Activated T-cell treated with anti-CD3 and anti-CD28 coated beads, Interleukin-2, amount 50 U/mL, for 4 hours (primary cell): ENCODE results near the gene CNPY1. TPM values are rescaled to one million over a fixed set of nuclear protein-coding genes. Genes with fewer than 3 reads are reported as not detected.
"Not testable (repeated sequence)": the region's sequence is repeated elsewhere in the genome, so short reads cannot be mapped to it uniquely, and the experiment has no call there.

Experiments
- ATAC-seq, 2 donors: fragments of 200-7000 bp; cut with Tn5 transposase; one replicate each; pipeline ENCODE4 v1.10.0; 2021
- DNase-seq: peaks from one replicate; pipeline ENCODE4 v3.0.0-alpha.2; 2020
- H3K27me3 Mint-ChIP-seq: one replicate; pipeline ENCODE4 v1.8.0; 2021; ENCODE audit warnings: low read depth, mixed read lengths
- H3K36me3 Mint-ChIP-seq: one replicate; pipeline ENCODE4 v1.8.0; 2022; ENCODE audit warnings: mixed read lengths; ENCODE audit not compliant: insufficient read depth
- H3K4me1 Mint-ChIP-seq: one replicate; pipeline ENCODE4 v1.8.0; 2021; ENCODE audit warnings: low read depth, mixed read lengths
- H3K4me3 Mint-ChIP-seq: one replicate; pipeline ENCODE4 v1.8.0; 2021; ENCODE audit warnings: mild to moderate bottlenecking, moderate library complexity, mixed read lengths
- H3K9me3 Mint-ChIP-seq: one replicate; pipeline ENCODE4 v1.8.0; 2021; ENCODE audit warnings: mixed read lengths
- total RNA-seq, 3 donors: library from RNA; stranded (reverse); gene quantifications; one replicate each; pipeline ENCODE4 v1.2.1, GENCODE V29; 2021

Gene CNPY1
- total RNA-seq, 3 donors from 2014 or later, result not detected

- no peaks in the 10 kb centered on the region for H3K4me1 Mint-ChIP-seq
- no peak for DNase-seq
- H3K4me3 Mint-ChIP-seq, result no peak overlapping the region
- no peaks in the 10 kb centered on the region for H3K36me3 Mint-ChIP-seq
- H3K9me3 Mint-ChIP-seq, result no peaks in the 10 kb centered on the region
- no peak for ATAC-seq
- H3K27me3 Mint-ChIP-seq, result peaks cover 28% of the 10 kb centered on the region
These were observed 23.1 kb downstream of the CNPY1 start for GRCh38 chr7:155523168-155523675.

- DNase-seq (no peak), ATAC-seq (no peak)
- no peaks in the 10 kb centered on the region for H3K36me3 Mint-ChIP-seq
- H3K9me3 Mint-ChIP-seq, result no peaks in the 10 kb centered on the region
- no peaks in the 10 kb centered on the region for H3K4me1 Mint-ChIP-seq
- peaks cover 33% of the 10 kb centered on the region for H3K27me3 Mint-ChIP-seq
- no peak overlapping the region for H3K4me3 Mint-ChIP-seq
These were observed 24.5 kb downstream of the CNPY1 start for GRCh38 chr7:155521743-155522398.

- Mint-ChIP-seq H3K36me3 (no peaks in the 10 kb centered on the region), H3K9me3 (no peaks in the 10 kb centered on the region), H3K4me1 (no peaks in the 10 kb centered on the region), H3K4me3 (no peak overlapping the region), H3K27me3 (peaks cover 31% of the 10 kb centered on the region)
- DNase-seq, result no peak
- no peak for ATAC-seq
These were observed 25.2 kb downstream of the CNPY1 start for GRCh38 chr7:155521007-155521742.

GRCh38 chr7:155520114-155520513 lies 26.2 kb downstream of the CNPY1 start:
- H3K27me3 Mint-ChIP-seq, result peaks cover 39% of the 10 kb centered on the region
- H3K4me1 Mint-ChIP-seq, result no peaks in the 10 kb centered on the region
- no peaks in the 10 kb centered on the region for H3K9me3 Mint-ChIP-seq
- ATAC-seq (no peak), DNase-seq (no peak)
- no peak overlapping the region for H3K4me3 Mint-ChIP-seq
- H3K36me3 Mint-ChIP-seq, result no peaks in the 10 kb centered on the region

- H3K4me3 Mint-ChIP-seq, ATAC-seq, H3K36me3 Mint-ChIP-seq, H3K9me3 Mint-ChIP-seq, H3K4me1 Mint-ChIP-seq, DNase-seq: not testable (repeated sequence)
- H3K27me3 Mint-ChIP-seq, result peaks cover 41% of the 10 kb centered on the region
These were observed 27.0 kb downstream of the CNPY1 start for GRCh38 chr7:155519358-155519757.

- no peak overlapping the region for H3K4me3 Mint-ChIP-seq
- ATAC-seq, result no peak
These were observed 27.7 kb downstream of the CNPY1 start for GRCh38 chr7:155518633-155519032.

GRCh38 chr7:155517969-155518368 lies 28.4 kb downstream of the CNPY1 start:
- Mint-ChIP-seq H3K9me3 (no peaks in the 10 kb centered on the region), H3K4me3 (no peak overlapping the region), H3K4me1 (no peaks in the 10 kb centered on the region), H3K36me3 (no peaks in the 10 kb centered on the region), H3K27me3 (peaks cover 51% of the 10 kb centered on the region)
- ATAC-seq (no peak), DNase-seq (no peak)

More at GRCh38 chr7:155518633-155519032, 27.7 kb downstream of the CNPY1 start:
- no peaks in the 10 kb centered on the region for H3K36me3 Mint-ChIP-seq
- no peaks in the 10 kb centered on the region for H3K4me1 Mint-ChIP-seq
- no peak for DNase-seq
- no peaks in the 10 kb centered on the region for H3K9me3 Mint-ChIP-seq
- H3K27me3 Mint-ChIP-seq, result peaks cover 46% of the 10 kb centered on the region

GRCh38 chr7:155517452-155517851 lies 28.9 kb downstream of the CNPY1 start:
- ATAC-seq (no peak), DNase-seq (no peak)
- Mint-ChIP-seq H3K4me3 (no peak overlapping the region), H3K4me1 (no peaks in the 10 kb centered on the region), H3K9me3 (no peaks in the 10 kb centered on the region), H3K27me3 (peaks cover 55% of the 10 kb centered on the region), H3K36me3 (no peaks in the 10 kb centered on the region)

GRCh38 chr7:155516466-155516865 lies 29.9 kb downstream of the CNPY1 start:
- no peak for ATAC-seq
- H3K9me3 Mint-ChIP-seq, result no peaks in the 10 kb centered on the region
- H3K27me3 Mint-ChIP-seq, result peaks cover 58% of the 10 kb centered on the region

GRCh38 chr7:155515318-155515717 lies 31.0 kb downstream of the CNPY1 start:
- ATAC-seq (no peak), DNase-seq (no peak)
- H3K36me3 Mint-ChIP-seq, result no peaks in the 10 kb centered on the region
- H3K9me3 Mint-ChIP-seq, result no peaks in the 10 kb centered on the region
- H3K4me1 Mint-ChIP-seq, result peaks cover 2% of the 10 kb centered on the region
- H3K4me3 Mint-ChIP-seq, result no peak overlapping the region
- peaks cover 66% of the 10 kb centered on the region for H3K27me3 Mint-ChIP-seq

More at GRCh38 chr7:155516466-155516865, 29.9 kb downstream of the CNPY1 start:
- Mint-ChIP-seq H3K4me1 (no peaks in the 10 kb centered on the region), H3K36me3 (no peaks in the 10 kb centered on the region), H3K4me3 (no peak overlapping the region)
- DNase-seq, result no peak

GRCh38 chr7:155514296-155514695 lies 32.1 kb downstream of the CNPY1 start:
- peaks cover 7% of the 10 kb centered on the region for H3K4me1 Mint-ChIP-seq
- H3K36me3 Mint-ChIP-seq, result no peaks in the 10 kb centered on the region
- DNase-seq, result no peak
- peaks cover 66% of the 10 kb centered on the region for H3K27me3 Mint-ChIP-seq
- no peak for ATAC-seq
- no peak overlapping the region for H3K4me3 Mint-ChIP-seq
- H3K9me3 Mint-ChIP-seq, result no peaks in the 10 kb centered on the region

- no peak for DNase-seq
- Mint-ChIP-seq H3K4me3 (no peak overlapping the region), H3K27me3 (peaks cover 70% of the 10 kb centered on the region), H3K9me3 (no peaks in the 10 kb centered on the region), H3K4me1 (peaks cover 12% of the 10 kb centered on the region), H3K36me3 (no peaks in the 10 kb centered on the region)
- no peak for ATAC-seq
These were observed 32.6 kb downstream of the CNPY1 start for GRCh38 chr7:155513543-155514285.

- peaks cover 72% of the 10 kb centered on the region for H3K27me3 Mint-ChIP-seq
- no peak for ATAC-seq
- H3K9me3 Mint-ChIP-seq, result no peaks in the 10 kb centered on the region
- no peaks in the 10 kb centered on the region for H3K36me3 Mint-ChIP-seq
- H3K4me1 Mint-ChIP-seq, result peaks cover 12% of the 10 kb centered on the region
- H3K4me3 Mint-ChIP-seq, result no peak overlapping the region
- DNase-seq, result no peak
These were observed 34.0 kb downstream of the CNPY1 start for GRCh38 chr7:155512246-155512887.

GRCh38 chr7:155511702-155511996 lies 34.7 kb downstream of the CNPY1 start:
- no peaks in the 10 kb centered on the region for H3K9me3 Mint-ChIP-seq
- H3K36me3 Mint-ChIP-seq, result no peaks in the 10 kb centered on the region
- H3K4me1 Mint-ChIP-seq, result peaks cover 12% of the 10 kb centered on the region
- no peak overlapping the region for H3K4me3 Mint-ChIP-seq
- DNase-seq (no peak), ATAC-seq (no peak)
- H3K27me3 Mint-ChIP-seq, result peaks cover 77% of the 10 kb centered on the region
